Tibial artery (tissue), 4 donors: ENCODE measurements around the gene STK10.
A peak's percentile ranks its signal among the peaks of the same experiment; 100 is the strongest.

Experiments
- DNase-seq, 2 donors: peaks; one replicate each; pipeline ENCODE4 v3.0.0-alpha.2; 2019
- H3K27ac ChIP-seq, 2 donors: fragments of 200-600 bp; sonication (generic) in 1 of 2; 1 replicate in 1 of 2; 2 replicates in 1 of 2; pipeline ENCODE4 v1.5.1; 2018 to 2019; ENCODE audit warnings: mild to moderate bottlenecking in 1 of 2
- H3K27me3 ChIP-seq, 2 donors: fragments of 200-600 bp; sonication (generic) in 1 of 2; one replicate each; pipeline versions ENCODE4 v1.5.1 to v1.6.0; 2016 to 2019
- H3K36me3 ChIP-seq, 3 donors: fragments of 200-600 bp; sonication (generic) in 2 of 3; one replicate each; pipeline ENCODE4 v1.5.1; 2016 to 2019; ENCODE audit warnings: mild to moderate bottlenecking in 2 of 3
- H3K4me1 ChIP-seq, 4 donors: fragments of 200-600 bp; sonication (generic) in 2 of 4; 1 replicate in 3 of 4; 2 replicates in 1 of 4; pipeline ENCODE4 v1.5.1; 2016 to 2019
- H3K4me3 ChIP-seq, 2 donors: fragments of 200-600 bp; sonication (generic) in 1 of 2; 1 replicate in 1 of 2; 2 replicates in 1 of 2; pipeline ENCODE4 v1.5.1; 2018 to 2019; ENCODE audit warnings: mild to moderate bottlenecking in 2 of 2
- H3K9me3 ChIP-seq, 3 donors: fragments of 200-600 bp; sonication (generic) in 1 of 3; one replicate each; pipeline ENCODE4 v1.5.1; 2016 to 2019
- intact Hi-C: fragments of 100-400 bp; cut with DNase I; formaldehyde crosslinking; loops from one replicate; pipeline ENCODE4 v1.15.0; 2023; ENCODE audit warnings: low total_unique reads
- TF ChIP-seq, protein P1 (sequence below), 2 experiments: fragments of 200-600 bp in 1 of 2; fragments of 450-650 bp in 1 of 2; IDR thresholded peaks; one replicate each; pipeline ENCODE4 v1.5.1; 2017 to 2019; ENCODE audit warnings: antibody characterized with exemption in 2 of 2, mild to moderate bottlenecking in 1 of 2, moderate library complexity in 1 of 2

STK10 gene

DNA sequence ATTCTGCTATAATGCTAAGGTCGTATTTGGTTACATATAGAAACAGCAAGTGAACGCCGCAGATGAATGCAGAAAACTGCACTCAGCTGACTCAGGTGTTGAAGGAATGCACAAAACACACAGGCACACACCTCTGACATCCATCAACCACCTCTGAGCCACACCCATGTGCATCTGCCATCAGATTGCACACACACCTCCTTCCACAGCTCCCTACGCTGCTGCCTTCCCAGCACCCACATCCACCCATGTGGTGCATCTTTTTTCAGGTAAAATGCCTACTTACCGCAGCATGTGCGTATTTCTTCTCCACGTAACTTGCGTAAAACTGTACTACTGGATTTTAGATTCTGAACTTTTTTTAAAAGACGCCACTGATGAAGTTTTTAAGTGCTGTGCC is 7.1 kb downstream of the STK10 start:
- no peak for DNase-seq
- intact Hi-C loops, result no loop called here
- TF ChIP-seq, protein P1, sequence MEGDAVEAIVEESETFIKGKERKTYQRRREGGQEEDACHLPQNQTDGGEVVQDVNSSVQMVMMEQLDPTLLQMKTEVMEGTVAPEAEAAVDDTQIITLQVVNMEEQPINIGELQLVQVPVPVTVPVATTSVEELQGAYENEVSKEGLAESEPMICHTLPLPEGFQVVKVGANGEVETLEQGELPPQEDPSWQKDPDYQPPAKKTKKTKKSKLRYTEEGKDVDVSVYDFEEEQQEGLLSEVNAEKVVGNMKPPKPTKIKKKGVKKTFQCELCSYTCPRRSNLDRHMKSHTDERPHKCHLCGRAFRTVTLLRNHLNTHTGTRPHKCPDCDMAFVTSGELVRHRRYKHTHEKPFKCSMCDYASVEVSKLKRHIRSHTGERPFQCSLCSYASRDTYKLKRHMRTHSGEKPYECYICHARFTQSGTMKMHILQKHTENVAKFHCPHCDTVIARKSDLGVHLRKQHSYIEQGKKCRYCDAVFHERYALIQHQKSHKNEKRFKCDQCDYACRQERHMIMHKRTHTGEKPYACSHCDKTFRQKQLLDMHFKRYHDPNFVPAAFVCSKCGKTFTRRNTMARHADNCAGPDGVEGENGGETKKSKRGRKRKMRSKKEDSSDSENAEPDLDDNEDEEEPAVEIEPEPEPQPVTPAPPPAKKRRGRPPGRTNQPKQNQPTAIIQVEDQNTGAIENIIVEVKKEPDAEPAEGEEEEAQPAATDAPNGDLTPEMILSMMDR (IDR thresholded peaks at IDR 0.05), result no peak
- H3K4me3 ChIP-seq, result no peak overlapping the region
- no peak overlapping the region for H3K27ac ChIP-seq
- H3K9me3 ChIP-seq, result no peaks in the 10 kb centered on the region
- peaks cover 0 to 5% (median 0%) of the 10 kb centered on the region in 4 donors for H3K4me1 ChIP-seq
- no peaks in the 10 kb centered on the region for H3K27me3 ChIP-seq
- H3K36me3 ChIP-seq, result no peaks in the 10 kb centered on the region

- H3K9me3 ChIP-seq, result no peaks in the 10 kb centered on the region
- H3K4me1 ChIP-seq, result peaks cover 0 to 5% (median 0%) of the 10 kb centered on the region in 4 donors
- H3K27ac ChIP-seq, result no peak overlapping the region
- H3K36me3 ChIP-seq, result no peaks in the 10 kb centered on the region
- TF ChIP-seq, protein P1 (IDR thresholded peaks at IDR 0.05), result no peak
- H3K27me3 ChIP-seq, result no peaks in the 10 kb centered on the region
- DNase-seq, result no peak
- no peak overlapping the region for H3K4me3 ChIP-seq
- intact Hi-C loops, result no loop called here
Observed at GRCh38 chr5:172178991-172179989, 8.7 kb downstream of the STK10 start.

GRCh38 chr5:172178301-172178987 is 9.6 kb downstream of the STK10 start:
- no peaks in the 10 kb centered on the region for H3K9me3 ChIP-seq
- no peaks in the 10 kb centered on the region for H3K27me3 ChIP-seq
- DNase-seq, result no peak
- no peaks in the 10 kb centered on the region for H3K36me3 ChIP-seq
- intact Hi-C loops, result no loop called here
- H3K4me1 ChIP-seq, result peaks cover 0 to 5% (median 0%) of the 10 kb centered on the region in 4 donors
- no peak overlapping the region for H3K4me3 ChIP-seq
- no peak overlapping the region for H3K27ac ChIP-seq
- TF ChIP-seq, protein P1 (IDR thresholded peaks at IDR 0.05), result no peak

GRCh38 chr5:172177176-172177575 is 10.8 kb downstream of the STK10 start:
- no peak for DNase-seq
- intact Hi-C loops, result no loop called here
- H3K27ac ChIP-seq, result no peak overlapping the region
- TF ChIP-seq, protein P1 (IDR thresholded peaks at IDR 0.05), result no peak
- H3K4me3 ChIP-seq, result no peak overlapping the region
- no peaks in the 10 kb centered on the region for H3K9me3 ChIP-seq
- peaks cover 0 to 5% (median 0%) of the 10 kb centered on the region in 4 donors for H3K4me1 ChIP-seq
- H3K27me3 ChIP-seq, result no peaks in the 10 kb centered on the region
- no peaks in the 10 kb centered on the region for H3K36me3 ChIP-seq

GRCh38 chr5:172175263-172175719 is 12.7 kb downstream of the STK10 start:
- no peaks in the 10 kb centered on the region for H3K27me3 ChIP-seq
- H3K4me1 ChIP-seq, result peaks cover 0 to 14% (median 2%) of the 10 kb centered on the region in 4 donors
- H3K27ac ChIP-seq, result no peak overlapping the region
- peak; percentile 61 to 72 for DNase-seq
- no peak overlapping the region for H3K4me3 ChIP-seq
- TF ChIP-seq, protein P1 (IDR thresholded peaks at IDR 0.05), result no peak
- no peaks in the 10 kb centered on the region for H3K9me3 ChIP-seq
- intact Hi-C loops, result no loop called here
- no peaks in the 10 kb centered on the region for H3K36me3 ChIP-seq
